T-helper 1 cell treated with Interleukin-12 subunit alpha and Interleukin-12 subunit beta and Interleukin-4 antibody, amounts not matched to agents 30 μg/mL and 1 μg/mL, for 36 hours (primary cell): Measurements from ENCODE around the gene ATXN7L3.

Experiments used
- H3K27ac Mint-ChIP-seq: one replicate; pipeline ENCODE4 v1.8.0; 2021; ENCODE audit warnings: mild to moderate bottlenecking, mixed read lengths
- H3K27me3 Mint-ChIP-seq: one replicate; pipeline ENCODE4 v1.8.0; 2021; ENCODE audit warnings: low read depth, mixed read lengths
- H3K36me3 Mint-ChIP-seq: one replicate; pipeline ENCODE4 v1.8.0; 2021; ENCODE audit warnings: low read depth, mixed read lengths
- H3K4me1 Mint-ChIP-seq: one replicate; pipeline ENCODE4 v1.8.0; 2021; ENCODE audit warnings: low read depth, mixed read lengths
- H3K4me3 Mint-ChIP-seq: one replicate; pipeline ENCODE4 v1.8.0; 2021; ENCODE audit warnings: mild to moderate bottlenecking, moderate library complexity, mixed read lengths
- H3K9me3 Mint-ChIP-seq: one replicate; pipeline ENCODE4 v1.8.0; 2021; ENCODE audit warnings: mixed read lengths

Gene ATXN7L3

DNA sequence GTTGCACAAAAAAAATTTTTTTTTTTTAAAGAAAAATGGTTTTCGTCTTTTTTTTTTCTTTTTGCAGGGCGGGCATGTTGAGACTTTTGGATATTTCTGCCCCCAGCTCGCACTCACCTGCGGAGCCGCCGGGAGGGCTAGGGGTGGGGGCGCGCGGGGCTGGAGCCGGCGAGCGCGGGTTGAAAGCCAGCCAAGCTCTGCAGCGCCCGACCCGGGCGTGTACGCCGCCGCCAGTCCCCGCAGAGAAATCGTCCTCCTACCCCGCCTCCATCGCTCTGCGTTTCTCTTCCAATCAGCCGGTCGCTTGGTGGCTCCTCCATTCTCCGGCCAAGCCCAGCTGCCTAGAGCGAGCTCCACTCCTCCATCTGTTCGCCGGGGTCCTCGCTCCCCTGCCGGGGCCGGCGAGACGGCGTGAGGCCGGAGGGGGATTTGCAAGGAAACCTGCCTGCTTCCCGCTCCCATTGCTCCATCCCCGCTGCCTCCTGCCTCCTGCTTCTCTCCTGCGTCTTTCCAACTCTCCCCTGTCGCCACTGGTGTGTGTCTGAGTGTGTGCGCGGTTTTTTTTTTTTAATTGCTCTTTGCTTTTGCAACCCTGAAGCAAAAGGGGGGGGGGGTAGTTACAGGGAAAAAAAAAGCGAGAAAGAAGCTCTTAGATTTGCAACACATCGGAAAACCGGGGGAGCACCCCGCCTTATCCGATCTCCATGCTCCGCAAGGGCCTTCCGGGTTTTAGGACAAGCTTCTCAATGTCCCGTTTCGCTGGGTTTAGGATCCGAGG is 21.6 kb upstream of the ATXN7L3 start:
- Mint-ChIP-seq H3K9me3 (no peaks in the 10 kb centered on the region), H3K27ac (peak overlapping the region; percentile 91), H3K4me3 (peak overlapping the region; percentile 91), H3K27me3 (peaks cover 6% of the 10 kb centered on the region), H3K4me1 (peaks cover 20% of the 10 kb centered on the region), H3K36me3 (peaks cover 16% of the 10 kb centered on the region)

GRCh38 chr17:44220213-44221083 is 20.8 kb upstream of the ATXN7L3 start:
- peaks cover 25% of the 10 kb centered on the region for H3K36me3 Mint-ChIP-seq
- H3K4me3 Mint-ChIP-seq, result peak overlapping the region; percentile 91
- peaks cover 28% of the 10 kb centered on the region for H3K4me1 Mint-ChIP-seq
- H3K9me3 Mint-ChIP-seq, result no peaks in the 10 kb centered on the region
- peaks cover 6% of the 10 kb centered on the region for H3K27me3 Mint-ChIP-seq
- H3K27ac Mint-ChIP-seq, result peak overlapping the region; percentile 91

GRCh38 chr17:44219616-44220212 is 20.0 kb upstream of the ATXN7L3 start, which contains the start of gene UBTF:
Gene UBTF, minus strand, starts transcription at chr17:44219675. Its CDS starts 1,446 bp downstream, at chr17:44218229.
- Mint-ChIP-seq H3K4me1 (peaks cover 34% of the 10 kb centered on the region), H3K36me3 (peaks cover 31% of the 10 kb centered on the region), H3K27me3 (peaks cover 6% of the 10 kb centered on the region), H3K4me3 (peak within 1 kb of the TSS; percentile 90), H3K9me3 (no peaks in the 10 kb centered on the region), H3K27ac (peak within 1 kb of the TSS; percentile 91)

DNA sequence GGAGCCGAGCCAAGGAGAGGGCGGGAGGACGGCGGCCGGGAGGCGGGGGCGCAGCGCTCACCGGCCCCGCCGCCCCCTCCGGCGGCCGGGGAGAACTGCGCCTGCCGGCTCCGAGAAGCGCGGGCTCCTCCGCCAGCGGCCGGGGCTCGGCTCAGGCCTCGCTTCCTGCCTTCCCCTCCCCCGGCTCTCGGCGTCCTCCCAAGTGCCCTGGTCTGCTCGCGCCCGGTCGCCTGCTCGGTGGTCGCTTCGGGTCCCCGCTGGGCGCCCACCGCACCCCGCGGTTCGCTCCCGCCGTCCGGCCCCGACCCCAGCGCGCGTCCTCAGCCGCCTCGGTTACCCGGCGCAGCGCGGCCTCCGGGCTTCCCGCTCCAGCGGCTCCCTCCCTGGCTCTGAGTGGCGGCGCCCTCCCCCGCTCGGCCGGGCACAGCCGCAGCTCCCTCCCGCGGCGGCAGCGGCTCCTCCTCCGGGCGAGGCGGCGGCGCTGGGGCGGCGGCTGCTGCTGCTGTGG is 19.5 kb upstream of the ATXN7L3 start:
- H3K4me3 Mint-ChIP-seq, result no peak overlapping the region
- H3K9me3 Mint-ChIP-seq, result no peaks in the 10 kb centered on the region
- peaks cover 35% of the 10 kb centered on the region for H3K4me1 Mint-ChIP-seq
- H3K36me3 Mint-ChIP-seq, result peaks cover 37% of the 10 kb centered on the region
- peaks cover 6% of the 10 kb centered on the region for H3K27me3 Mint-ChIP-seq
- H3K27ac Mint-ChIP-seq, result no peak overlapping the region

DNA sequence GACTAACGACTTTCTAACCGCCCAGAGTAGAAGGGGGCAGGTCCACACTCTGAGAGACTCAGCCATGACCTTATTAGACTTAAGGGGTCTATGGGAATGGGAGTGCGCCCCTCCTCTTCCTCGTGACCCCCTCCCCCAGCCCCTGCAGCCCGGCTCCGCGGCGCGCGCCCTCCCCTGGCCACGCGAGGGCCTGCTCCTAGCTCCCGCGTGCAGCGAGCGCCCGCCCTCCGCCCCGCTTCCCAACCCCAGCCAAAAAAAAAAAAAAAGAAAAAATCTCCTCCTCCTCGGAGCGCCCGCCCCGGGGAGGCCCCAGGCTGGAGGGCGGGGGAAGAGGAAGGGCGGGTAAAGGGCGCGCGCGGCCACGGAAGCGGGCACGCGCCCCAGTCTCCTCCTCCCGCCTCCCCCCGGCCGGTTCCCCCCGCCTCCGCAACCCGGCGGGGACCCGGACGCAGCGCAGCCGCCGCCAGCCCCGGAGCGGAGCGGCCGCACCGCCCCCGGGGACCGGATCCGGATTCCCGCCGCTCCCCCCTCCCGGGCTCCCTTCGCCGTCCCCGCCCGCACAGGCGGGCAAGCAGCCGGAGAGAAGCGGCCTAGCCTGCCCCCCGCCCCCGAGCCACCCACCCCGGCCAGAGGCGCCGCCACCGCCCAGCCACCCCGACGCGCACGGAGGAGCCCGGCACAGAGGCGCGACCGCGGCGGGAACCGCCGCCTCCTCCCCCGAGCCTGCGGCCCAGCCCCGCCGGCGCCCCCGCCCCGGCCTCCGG is 18.8 kb upstream of the ATXN7L3 start:
- peak overlapping the region; percentile 90 for H3K4me3 Mint-ChIP-seq
- H3K27me3 Mint-ChIP-seq, result peaks cover 3% of the 10 kb centered on the region
- peaks cover 43% of the 10 kb centered on the region for H3K36me3 Mint-ChIP-seq
- H3K27ac Mint-ChIP-seq, result peak overlapping the region; percentile 83
- peaks cover 42% of the 10 kb centered on the region for H3K4me1 Mint-ChIP-seq
- no peaks in the 10 kb centered on the region for H3K9me3 Mint-ChIP-seq

DNA sequence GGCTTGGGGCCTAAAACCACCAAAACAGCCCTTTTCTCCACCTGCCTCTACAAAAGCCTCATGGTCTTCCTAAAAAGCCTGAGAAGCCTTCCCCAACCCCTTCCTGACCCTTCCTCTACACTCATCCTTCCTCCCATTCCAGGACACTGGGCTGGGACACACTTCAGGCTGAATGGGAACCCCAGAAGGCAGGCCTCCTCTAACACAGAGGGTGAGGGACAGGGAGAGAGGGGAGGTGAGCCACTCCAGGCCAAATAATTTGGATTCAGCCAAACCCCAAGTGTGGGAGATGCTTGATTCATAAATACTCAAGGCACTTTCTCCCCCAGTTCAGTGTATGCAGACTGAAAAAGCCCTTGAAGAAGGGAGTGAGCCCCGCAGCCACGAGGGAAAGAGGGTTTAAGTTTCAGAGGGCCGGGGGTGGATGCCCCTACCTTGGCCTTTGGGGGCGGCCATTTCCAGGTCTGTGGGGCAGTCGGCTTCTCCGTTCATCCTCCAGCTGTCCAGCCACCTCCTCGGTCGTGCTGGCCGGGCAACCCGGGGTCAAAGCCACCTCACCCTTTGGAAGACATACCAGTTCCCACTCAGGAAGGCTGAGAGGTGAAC is 18.2 kb upstream of the ATXN7L3 start:
- Mint-ChIP-seq H3K27me3 (no peaks in the 10 kb centered on the region), H3K27ac (peak overlapping the region; percentile 83), H3K4me3 (peak overlapping the region; percentile 90), H3K9me3 (no peaks in the 10 kb centered on the region), H3K36me3 (peaks cover 50% of the 10 kb centered on the region), H3K4me1 (peaks cover 45% of the 10 kb centered on the region)

- Mint-ChIP-seq H3K4me3 (peak overlapping the region; percentile 90), H3K27me3 (no peaks in the 10 kb centered on the region), H3K4me1 (peaks cover 39% of the 10 kb centered on the region), H3K36me3 (peaks cover 53% of the 10 kb centered on the region), H3K27ac (peak overlapping the region; percentile 85), H3K9me3 (no peaks in the 10 kb centered on the region)
Measured at GRCh38 chr17:44216694-44217093, 17.0 kb upstream of the ATXN7L3 start.

DNA sequence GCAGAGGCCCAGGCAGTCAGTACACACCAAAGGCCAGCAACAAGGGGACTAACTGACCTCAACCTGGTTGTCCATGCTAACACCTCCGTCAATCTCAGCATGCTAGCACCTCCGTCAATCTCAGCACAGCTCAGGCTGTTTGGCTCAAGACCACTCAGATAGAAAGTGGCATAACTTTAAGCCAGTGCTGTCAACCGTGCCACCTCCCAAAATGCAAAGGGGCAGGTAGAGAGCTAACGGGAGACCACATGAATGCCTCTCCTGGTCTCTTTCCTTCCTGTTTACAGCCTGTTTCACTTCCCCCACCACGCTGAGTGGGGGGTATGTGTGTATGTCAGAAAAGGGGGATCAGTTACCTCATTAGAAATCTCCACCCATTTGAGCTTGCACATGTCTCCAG is 16.5 kb upstream of the ATXN7L3 start:
- H3K9me3 Mint-ChIP-seq, result no peaks in the 10 kb centered on the region
- H3K27ac Mint-ChIP-seq, result peak overlapping the region; percentile 76
- H3K36me3 Mint-ChIP-seq, result peaks cover 58% of the 10 kb centered on the region
- peak overlapping the region; percentile 90 for H3K4me3 Mint-ChIP-seq
- H3K4me1 Mint-ChIP-seq, result peaks cover 39% of the 10 kb centered on the region
- H3K27me3 Mint-ChIP-seq, result no peaks in the 10 kb centered on the region

DNA sequence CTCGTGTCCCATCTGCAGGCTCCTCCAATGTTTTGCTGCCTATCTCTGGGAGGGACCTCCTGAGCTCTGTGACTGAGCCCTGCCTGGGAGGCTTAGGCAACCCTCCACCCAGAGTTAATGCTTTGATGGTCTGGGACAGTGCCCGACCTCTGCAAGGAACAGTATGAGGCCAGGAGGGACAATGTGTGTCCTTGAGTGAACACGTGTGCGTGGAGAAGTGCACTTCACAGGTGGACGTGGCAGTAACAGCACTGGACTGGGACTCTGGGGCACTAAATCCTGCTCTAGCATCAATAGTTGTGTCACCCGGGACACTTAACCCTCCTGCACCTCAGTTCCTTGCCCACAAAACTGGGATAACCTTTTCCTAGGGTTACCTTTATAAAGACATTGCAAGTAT is 15.2 kb upstream of the ATXN7L3 start:
- Mint-ChIP-seq H3K27ac (peak overlapping the region; percentile 26), H3K36me3 (peaks cover 61% of the 10 kb centered on the region), H3K4me3 (peak overlapping the region; percentile 25), H3K27me3 (no peaks in the 10 kb centered on the region), H3K4me1 (peaks cover 43% of the 10 kb centered on the region), H3K9me3 (no peaks in the 10 kb centered on the region)

- Mint-ChIP-seq H3K27me3 (no peaks in the 10 kb centered on the region), H3K36me3 (peaks cover 67% of the 10 kb centered on the region), H3K4me1 (peaks cover 47% of the 10 kb centered on the region), H3K4me3 (no peak overlapping the region), H3K9me3 (no peaks in the 10 kb centered on the region), H3K27ac (peak overlapping the region; percentile 47)
Measured at GRCh38 chr17:44214230-44214494, 14.5 kb upstream of the ATXN7L3 start.

GRCh38 chr17:44213403-44214229 is 13.9 kb upstream of the ATXN7L3 start:
- H3K9me3 Mint-ChIP-seq, result no peaks in the 10 kb centered on the region
- H3K27me3 Mint-ChIP-seq, result no peaks in the 10 kb centered on the region
- peaks cover 48% of the 10 kb centered on the region for H3K4me1 Mint-ChIP-seq
- H3K36me3 Mint-ChIP-seq, result peaks cover 71% of the 10 kb centered on the region
- H3K27ac Mint-ChIP-seq, result peak overlapping the region; percentile 47
- no peak overlapping the region for H3K4me3 Mint-ChIP-seq

GRCh38 chr17:44212507-44213402 is 13.1 kb upstream of the ATXN7L3 start:
- H3K4me1 Mint-ChIP-seq, result peaks cover 50% of the 10 kb centered on the region
- no peak overlapping the region for H3K4me3 Mint-ChIP-seq
- peak overlapping the region; percentile 15 for H3K27ac Mint-ChIP-seq
- H3K36me3 Mint-ChIP-seq, result peaks cover 76% of the 10 kb centered on the region
- H3K9me3 Mint-ChIP-seq, result no peaks in the 10 kb centered on the region
- H3K27me3 Mint-ChIP-seq, result no peaks in the 10 kb centered on the region
